HG03378 (cell line): Measurements from ENCODE around the gene TMEM205.

ENCODE experiments used
- ATAC-seq: cut with Tn5 transposase; IDR thresholded peaks from one replicate; pipeline ENCODE4 v1.9.1; 2021; ENCODE audit warnings: mild to moderate bottlenecking, moderate library complexity; ENCODE audit not compliant: unreplicated experiment

TMEM205 gene

GRCh38 chr19:11304936-11305335, 41.1 kb downstream of the TMEM205 start:
- no peak for ATAC-seq

- no peak for ATAC-seq
Observed at GRCh38 chr19:11300811-11301120, 45.3 kb downstream of the TMEM205 start.

- no peak for ATAC-seq
Observed at GRCh38 chr19:11299946-11300810, 45.9 kb downstream of the TMEM205 start.

GRCh38 chr19:11296264-11296663, 49.8 kb downstream of the TMEM205 start:
- no peak for ATAC-seq

- no peak for ATAC-seq
Observed at GRCh38 chr19:11295665-11296245, 50.3 kb downstream of the TMEM205 start, which contains the start of gene TSPAN16. TSPAN16 (plus strand) TSS chr19:11296160; CDS start chr19:11296298, 138 bp downstream.

GRCh38 chr19:11295180-11295579, 50.9 kb downstream of the TMEM205 start:
- ATAC-seq = no peak

- no peak for ATAC-seq
Observed at GRCh38 chr19:11293433-11294389, 52.4 kb downstream of the TMEM205 start.
